Measurements from ENCODE around the gene ABCA13.

DNA sequence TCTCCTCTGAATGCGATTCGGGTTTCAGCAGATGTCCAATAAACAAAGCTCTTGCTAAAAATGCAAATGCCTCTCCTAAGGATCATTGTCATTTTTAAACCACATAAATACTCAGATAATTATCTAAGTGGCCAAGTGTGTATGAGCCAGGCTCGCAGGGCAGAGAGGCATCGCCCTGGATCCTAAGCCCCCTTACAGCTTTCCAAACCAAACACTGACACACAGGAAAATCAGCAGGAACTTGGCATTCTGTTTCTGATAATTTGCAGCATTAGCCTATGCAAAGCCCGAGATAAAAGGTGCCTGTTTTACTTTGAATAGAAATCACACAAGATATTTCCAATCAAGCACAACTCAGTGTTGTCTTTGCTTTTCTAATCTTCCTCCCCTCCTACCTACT lies 134.4 kb downstream of the ABCA13 start:
- TF ChIP-seq POLR2AphosphoS5 (IDR thresholded peaks at IDR 0.05; ENCODE audit: low read depth, low read length) (no peak), POLR2A (IDR thresholded peaks at IDR 0.05; ENCODE audit: low read depth, low read length) (no peak), TAF1 (IDR thresholded peaks at IDR 0.05; ENCODE audit: borderline replicate concordance, low read depth, low read length) (no peak)

Measured in GM12892 (cell line).